Adrenal gland (tissue), 5 donors: ENCODE measurements around the gene IL25.

Experiments used
- POLR2A ChIP-seq, 2 donors: fragments of 450-650 bp; IDR thresholded peaks; one replicate each; pipeline ENCODE4 v1.6.1; 2017; ENCODE audit warnings: antibody characterized with exemption in 2 of 2, mild to moderate bottlenecking in 2 of 2, moderate library complexity in 1 of 2
- TF ChIP-seq, protein P1 (sequence below), 6 experiments: fragments of 450-650 bp in 4 of 6; fragments of 200-600 bp in 2 of 6; sonication (generic) in 1 of 6; IDR thresholded peaks; 1 replicate in 5 of 6; 2 replicates in 1 of 6; pipeline versions ENCODE4 v1.5.1 to v1.8.0; 2016 to 2021; ENCODE audit warnings: antibody characterized with exemption in 6 of 6, mild to moderate bottlenecking in 2 of 6, moderate library complexity in 1 of 6
- donor health status: DM: no; HTN: no; CAD: no.

GRCh38 chr14:23403908-23404307 lies 31.3 kb downstream of the IL25 start:
- TF ChIP-seq POLR2A (IDR thresholded peaks at IDR 0.05) = no peak
- TF ChIP-seq, protein P1, sequence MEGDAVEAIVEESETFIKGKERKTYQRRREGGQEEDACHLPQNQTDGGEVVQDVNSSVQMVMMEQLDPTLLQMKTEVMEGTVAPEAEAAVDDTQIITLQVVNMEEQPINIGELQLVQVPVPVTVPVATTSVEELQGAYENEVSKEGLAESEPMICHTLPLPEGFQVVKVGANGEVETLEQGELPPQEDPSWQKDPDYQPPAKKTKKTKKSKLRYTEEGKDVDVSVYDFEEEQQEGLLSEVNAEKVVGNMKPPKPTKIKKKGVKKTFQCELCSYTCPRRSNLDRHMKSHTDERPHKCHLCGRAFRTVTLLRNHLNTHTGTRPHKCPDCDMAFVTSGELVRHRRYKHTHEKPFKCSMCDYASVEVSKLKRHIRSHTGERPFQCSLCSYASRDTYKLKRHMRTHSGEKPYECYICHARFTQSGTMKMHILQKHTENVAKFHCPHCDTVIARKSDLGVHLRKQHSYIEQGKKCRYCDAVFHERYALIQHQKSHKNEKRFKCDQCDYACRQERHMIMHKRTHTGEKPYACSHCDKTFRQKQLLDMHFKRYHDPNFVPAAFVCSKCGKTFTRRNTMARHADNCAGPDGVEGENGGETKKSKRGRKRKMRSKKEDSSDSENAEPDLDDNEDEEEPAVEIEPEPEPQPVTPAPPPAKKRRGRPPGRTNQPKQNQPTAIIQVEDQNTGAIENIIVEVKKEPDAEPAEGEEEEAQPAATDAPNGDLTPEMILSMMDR (IDR thresholded peaks at IDR 0.05) = no peak
